Measurements from ENCODE around the gene RETREG2.

Gene RETREG2

DNA sequence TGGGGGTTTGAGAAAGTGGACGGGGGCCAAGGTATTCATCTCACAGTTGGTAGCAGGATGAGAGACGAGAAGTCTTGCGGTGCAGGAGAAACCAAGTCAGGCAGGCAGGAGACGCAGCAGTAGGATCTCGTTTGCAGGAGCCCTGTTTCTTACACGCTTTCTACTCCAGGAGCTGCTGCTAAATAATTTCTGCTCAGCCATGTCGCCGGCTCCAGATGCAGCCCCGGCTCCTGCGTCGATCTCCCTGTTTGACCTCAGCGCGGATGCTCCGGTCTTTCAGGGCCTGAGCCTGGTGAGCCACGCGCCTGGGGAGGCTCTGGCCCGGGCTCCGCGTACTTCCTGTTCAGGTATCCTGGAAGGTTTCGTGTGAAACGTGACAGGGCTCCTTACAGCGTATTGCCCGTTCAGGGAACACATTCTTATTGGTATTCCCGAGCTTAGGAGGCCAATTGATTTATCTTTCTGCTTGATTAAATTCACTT is 52.0 kb downstream of the RETREG2 start:
- H2AFZ ChIP-seq (ENCODE audit: low read depth, low read length): peak overlapping the region; percentile 81
- H2BK120ac ChIP-seq (ENCODE audit: low read depth, low read length): no peak overlapping the region
- H4K8ac ChIP-seq (ENCODE audit: low read length): no peak overlapping the region
- H2BK12ac ChIP-seq (ENCODE audit: low read length in 2 of 2): peak overlapping the region in 1 of 2 experiments; percentile 23
- H3K4ac ChIP-seq (ENCODE audit: low read depth in 1 of 2, low read length in 2 of 2): peak overlapping the region in 1 of 2 experiments; percentile 22
- peak overlapping the region; percentile 89 for H3K4me2 ChIP-seq (ENCODE audit: low read length, poor library complexity, severe bottlenecking)
- H3K79me1 ChIP-seq (replicated peaks; ENCODE audit: low read length, poor library complexity, severe bottlenecking): peaks cover 46% of the 10 kb centered on the region
- peak overlapping the region in 1 of 2 experiments; percentile 38 for H3K14ac ChIP-seq (ENCODE audit: low read length in 2 of 2)
- peak overlapping the region in 1 of 2 experiments; percentile 68 for H3K18ac ChIP-seq (ENCODE audit: low read depth in 1 of 2, low read length in 2 of 2)
- H3K9ac ChIP-seq (ENCODE audit: low read length): peak overlapping the region; percentile 96
- peak overlapping the region; percentile 44 for H3K27ac ChIP-seq (ENCODE audit: low read length, poor library complexity, severe bottlenecking)
- no peaks in the 10 kb centered on the region for H3K9me3 ChIP-seq (ENCODE audit: control insufficient read depth, low read length)
- peaks cover 12% of the 10 kb centered on the region for H3K4me1 ChIP-seq (ENCODE audit: control insufficient read depth, insufficient read depth, low read depth, low read length)
- H2BK5ac ChIP-seq (ENCODE audit: low read depth, low read length, poor library complexity, severe bottlenecking): no peak overlapping the region
- peak overlapping the region in 1 of 2 experiments; percentile 90 for H3K23ac ChIP-seq (ENCODE audit: low read length in 2 of 2)
- no peak overlapping the region for H2BK15ac ChIP-seq (ENCODE audit: low read depth, poor library complexity, severe bottlenecking)
- peak; percentile 67 for DNase-seq
- H3K36me3 ChIP-seq (ENCODE audit: control insufficient read depth in 1 of 2, insufficient read depth in 2 of 2, low read depth in 1 of 2, low read length in 2 of 2): peaks cover 36 to 54% of the 10 kb centered on the region in 2 experiments
- H4K91ac ChIP-seq (ENCODE audit: low read length): no peak overlapping the region
- H2AK5ac ChIP-seq (ENCODE audit: low read length, severe bottlenecking): no peak overlapping the region
- H3K4me3 ChIP-seq (ENCODE audit: insufficient read depth in 1 of 2, low read depth in 1 of 2, low read length in 2 of 2): peak overlapping the region; percentile 83 to 94
- H3K27me3 ChIP-seq (ENCODE audit: control insufficient read depth in 1 of 2, insufficient read depth in 1 of 2, low read length in 2 of 2): no peaks in the 10 kb centered on the region
- WGBS: 0% methylated on average over 24 of the region's 24 CpGs

DNA sequence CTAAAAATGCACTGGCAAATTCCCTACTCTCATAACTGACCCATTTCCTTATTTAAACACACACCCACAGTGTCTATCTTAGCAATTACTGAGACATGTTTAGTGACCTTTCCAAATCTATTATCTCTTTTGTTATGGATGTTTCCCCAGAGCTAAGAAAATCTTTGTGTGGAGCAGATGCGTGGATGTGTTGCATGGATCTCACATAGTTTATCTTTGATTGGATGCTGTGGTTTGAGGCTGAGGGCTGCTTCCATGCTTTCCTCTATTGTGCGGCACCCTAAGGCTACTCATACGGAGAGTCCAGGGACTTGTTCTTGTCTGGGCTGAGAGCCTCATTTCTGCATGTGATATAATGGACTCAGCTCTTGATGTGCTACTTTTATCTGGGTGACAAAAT is 56.3 kb downstream of the RETREG2 start:
- Histone ChIP-seq H3K9ac (ENCODE audit: low read length) (no peak overlapping the region), H2BK15ac (ENCODE audit: low read depth, poor library complexity, severe bottlenecking) (no peak overlapping the region), H2AK5ac (ENCODE audit: low read length, severe bottlenecking) (no peak overlapping the region), H3K14ac (ENCODE audit: low read length in 2 of 2) (no peak overlapping the region), H4K91ac (ENCODE audit: low read length) (no peak overlapping the region), H3K27ac (ENCODE audit: low read length, poor library complexity, severe bottlenecking) (no peak overlapping the region), H3K9me3 (ENCODE audit: control insufficient read depth, low read length) (no peaks in the 10 kb centered on the region), H3K4me3 (ENCODE audit: insufficient read depth in 1 of 2, low read depth in 1 of 2, low read length in 2 of 2) (no peak overlapping the region), H3K4me1 (ENCODE audit: control insufficient read depth, insufficient read depth, low read depth, low read length) (no peaks in the 10 kb centered on the region), H2BK12ac (ENCODE audit: low read length in 2 of 2) (no peak overlapping the region), H3K79me1 (replicated peaks; ENCODE audit: low read length, poor library complexity, severe bottlenecking) (peaks cover 31% of the 10 kb centered on the region), H3K4me2 (ENCODE audit: low read length, poor library complexity, severe bottlenecking) (no peak overlapping the region), H2BK5ac (ENCODE audit: low read depth, low read length, poor library complexity, severe bottlenecking) (no peak overlapping the region), H4K8ac (ENCODE audit: low read length) (no peak overlapping the region), H3K36me3 (ENCODE audit: control insufficient read depth in 1 of 2, insufficient read depth in 2 of 2, low read depth in 1 of 2, low read length in 2 of 2) (peaks cover 43 to 78% of the 10 kb centered on the region in 2 experiments), H3K4ac (ENCODE audit: low read depth in 1 of 2, low read length in 2 of 2) (no peak overlapping the region), H3K23ac (ENCODE audit: low read length in 2 of 2) (no peak overlapping the region), H3K27me3 (ENCODE audit: control insufficient read depth in 1 of 2, insufficient read depth in 1 of 2, low read length in 2 of 2) (no peaks in the 10 kb centered on the region), H3K18ac (ENCODE audit: low read depth in 1 of 2, low read length in 2 of 2) (no peak overlapping the region), H2BK120ac (ENCODE audit: low read depth, low read length) (no peak overlapping the region), H2AFZ (ENCODE audit: low read depth, low read length) (no peak overlapping the region)
- WGBS: 92% methylated on average over 3 of the region's 3 CpGs
- no peak for DNase-seq

All from mesenchymal stem cell (in vitro differentiated cells and primary cell).